Renal cortical epithelial cell (primary cell): ENCODE results near the gene TTLL13. TPM values are rescaled to one million over a fixed set of nuclear protein-coding genes. Genes with fewer than 3 reads are reported as not detected.
A peak's percentile ranks its signal among the peaks of the same experiment; 100 is the strongest.
"Not testable (repeated sequence)": the region's sequence is repeated elsewhere in the genome, so short reads cannot be mapped to it uniquely, and the experiment has no call there.

Experiments used
- DNase-seq: peaks from one replicate; pipeline ENCODE4 v3.0.0-alpha.2; 2011; ENCODE audit warnings: low read depth
- total RNA-seq: library from RNA; depleted of rRNA; stranded (reverse); fragments of >200 nt; gene quantifications from 2 replicates; pipeline ENCODE4 v1.2.3, GENCODE V29; 2014

Gene TTLL13
- total RNA-seq, 1 donor from 2014 or later, result 0.10 TPM

DNA sequence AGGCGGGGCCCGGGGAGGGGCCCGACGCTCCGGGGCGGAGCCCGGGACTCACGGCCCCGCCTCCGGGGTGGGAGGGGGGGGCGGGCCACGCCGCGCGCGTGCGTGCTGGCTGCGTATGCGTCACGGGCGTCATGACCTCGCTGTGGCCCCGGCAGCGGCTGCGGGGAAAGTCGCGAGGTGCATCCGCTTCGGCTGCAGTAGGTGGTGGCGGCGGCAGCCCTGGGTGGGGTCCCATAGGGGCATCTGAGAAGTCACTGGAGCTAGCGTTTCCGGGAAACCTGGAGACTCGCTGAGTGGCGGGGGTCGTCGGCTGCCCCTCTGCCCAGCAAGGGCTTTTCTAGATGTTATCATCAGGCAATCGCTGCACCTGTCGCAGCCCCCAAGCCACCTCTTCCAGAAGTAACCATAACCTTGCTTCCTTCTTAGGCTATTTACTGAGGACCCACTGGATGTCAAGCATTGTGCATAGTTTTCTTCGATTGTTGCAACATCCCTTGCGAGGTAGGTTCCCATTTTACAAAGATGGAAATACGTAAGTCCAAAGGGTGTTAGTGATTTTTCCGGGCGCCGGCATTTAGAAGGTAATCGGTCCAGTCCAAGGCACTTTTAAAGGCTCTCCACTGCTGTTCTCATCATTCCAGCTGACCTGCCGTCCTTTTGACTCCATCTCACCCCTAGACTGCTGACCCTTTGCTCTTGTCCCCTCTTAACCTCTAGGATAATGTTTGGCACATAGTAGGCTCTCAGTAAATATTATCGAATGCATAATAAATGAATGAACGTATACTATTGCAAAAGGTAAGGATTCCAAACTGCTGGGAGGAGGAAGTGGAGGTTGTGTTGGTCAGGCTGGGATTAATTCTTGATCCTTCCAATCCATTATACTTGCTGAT is 15.0 kb upstream of the TTLL13 start, which contains the start of gene GDPGP1:
GDPGP1 (plus strand) TSS at position 114 of the 893 bp plus-strand sequence. CDS start 6,700 bp downstream, outside the sequence.
- peak; percentile 28 for DNase-seq

DNA sequence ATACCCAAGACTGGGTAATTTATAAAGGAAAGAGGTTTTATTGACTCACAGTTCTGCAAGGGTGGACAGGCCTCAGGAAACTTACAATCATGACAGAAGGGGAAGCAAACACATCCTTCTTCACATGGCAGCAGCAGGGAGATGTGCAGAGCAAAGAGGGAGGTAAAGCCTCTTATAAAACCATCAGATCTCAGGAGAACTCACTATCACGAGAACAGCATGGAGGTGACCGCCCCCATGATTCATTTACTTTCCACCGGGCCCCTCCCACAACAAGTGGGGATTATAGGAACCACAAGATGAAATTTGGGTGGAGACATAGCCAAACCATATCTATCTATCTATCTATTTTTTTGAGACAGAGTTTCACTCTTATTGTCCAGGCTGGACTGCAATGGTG is 10.0 kb upstream of the TTLL13 start:
- DNase-seq, result no peak

DNA sequence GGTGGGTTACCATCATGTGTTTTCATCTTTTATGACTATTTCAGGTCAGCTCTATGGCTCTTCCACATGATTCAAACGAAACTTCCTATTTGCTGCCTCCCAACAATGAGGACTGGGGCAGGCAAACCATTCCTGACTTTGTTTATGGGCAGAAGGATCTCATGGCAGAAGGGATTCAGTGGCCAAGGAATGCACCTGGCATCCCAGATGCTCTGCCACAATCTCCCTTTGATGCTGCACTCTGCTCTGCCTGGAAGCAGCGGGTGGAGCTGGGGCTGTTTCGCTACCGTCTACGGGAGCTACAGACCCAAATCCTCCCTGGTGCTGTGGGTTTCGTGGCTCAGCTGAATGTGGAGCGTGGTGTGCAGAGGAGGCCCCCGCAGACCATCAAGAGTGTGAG is 8.5 kb upstream of the TTLL13 start:
- no peak for DNase-seq

DNA sequence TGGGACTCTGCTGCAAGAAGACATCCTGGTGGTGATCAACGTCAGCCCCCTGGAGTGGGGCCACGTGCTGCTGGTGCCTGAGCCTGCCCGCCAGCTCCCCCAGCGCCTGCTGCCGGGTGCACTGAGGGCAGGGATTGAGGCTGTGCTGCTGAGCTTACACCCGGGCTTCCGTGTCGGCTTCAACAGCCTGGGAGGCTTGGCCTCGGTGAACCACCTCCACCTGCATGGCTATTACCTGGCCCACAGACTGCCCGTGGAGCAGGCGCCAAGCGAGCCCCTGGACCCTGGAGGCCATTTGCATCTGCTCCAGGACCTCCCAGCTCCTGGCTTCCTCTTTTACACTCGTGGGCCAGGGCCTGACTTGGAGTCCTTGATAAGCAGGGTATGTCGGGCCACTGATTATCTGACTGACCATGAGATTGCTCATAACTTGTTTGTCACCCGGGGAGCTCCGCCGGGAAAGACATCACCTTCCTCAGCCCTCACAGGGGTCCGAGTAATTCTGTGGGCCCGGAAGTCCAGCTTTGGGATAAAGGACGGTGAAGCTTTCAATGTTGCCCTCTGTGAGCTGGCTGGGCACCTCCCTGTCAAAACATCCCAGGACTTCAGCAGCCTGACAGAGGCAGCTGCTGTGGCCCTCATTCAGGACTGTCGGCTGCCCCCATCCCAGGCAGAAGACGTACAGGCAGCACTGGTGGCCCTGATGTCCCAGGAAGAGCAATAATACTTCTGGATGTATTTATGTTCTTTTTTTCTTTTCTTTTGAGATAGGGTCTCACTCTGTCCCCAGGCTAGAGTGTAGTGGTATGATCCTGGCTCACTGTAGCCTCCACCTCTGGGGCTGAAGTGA is 7.8 kb upstream of the TTLL13 start:
- no peak for DNase-seq

DNA sequence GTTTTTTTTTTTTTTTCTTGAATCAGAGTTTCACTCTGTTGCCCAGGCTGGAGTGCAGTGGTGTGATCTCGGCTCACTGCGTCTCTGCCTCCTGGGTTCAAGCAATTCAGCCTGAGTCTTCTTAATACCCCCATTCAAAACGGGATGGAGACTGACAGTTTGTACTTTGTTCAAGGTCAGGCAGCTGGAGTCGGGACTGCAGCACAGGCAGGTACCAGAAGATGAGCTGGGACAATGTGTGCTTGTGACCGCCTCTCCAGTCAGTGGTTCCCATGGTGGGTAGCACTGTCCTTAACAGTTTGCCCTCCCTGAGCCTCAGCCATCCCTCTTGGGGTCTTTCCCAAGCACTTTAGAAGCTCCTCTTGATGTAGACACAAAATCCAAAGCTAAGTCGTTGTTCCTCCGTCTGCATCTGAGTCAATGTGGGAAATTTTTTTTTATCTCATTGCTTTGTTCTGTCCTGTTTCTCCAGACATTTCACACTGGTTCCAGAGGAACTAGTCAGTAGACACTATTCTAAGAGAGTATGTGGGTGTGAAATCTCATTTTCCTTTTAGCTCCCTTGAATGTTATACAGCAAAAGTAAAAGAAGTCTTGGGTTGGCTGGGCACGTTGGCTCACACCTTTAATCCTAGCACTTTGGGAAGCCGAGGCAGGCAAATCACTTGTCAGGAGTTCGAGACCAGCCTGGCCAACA is 5.3 kb upstream of the TTLL13 start:
- DNase-seq, result no peak

DNA sequence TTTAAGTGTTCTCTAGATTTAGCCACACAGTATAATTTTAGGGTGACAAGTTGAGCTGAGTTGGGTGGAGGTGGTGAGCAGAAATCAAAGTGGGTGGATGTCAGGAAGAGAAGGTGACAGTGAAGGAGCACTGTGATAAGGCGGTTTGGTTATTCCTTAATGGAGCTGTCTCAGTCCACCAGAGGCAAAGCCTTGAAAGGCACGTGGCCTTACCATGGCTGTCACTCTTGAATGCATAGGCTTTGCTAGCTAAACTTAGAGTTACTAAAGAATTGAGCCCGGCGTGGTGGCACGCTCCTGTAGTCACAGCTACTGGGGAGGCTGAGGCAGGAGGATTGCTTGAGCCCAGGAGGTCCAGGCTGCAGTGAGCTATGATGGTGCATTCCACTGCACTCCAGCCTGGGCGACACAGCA is 560 bp upstream of the TTLL13 start:
- no peak for DNase-seq

DNA sequence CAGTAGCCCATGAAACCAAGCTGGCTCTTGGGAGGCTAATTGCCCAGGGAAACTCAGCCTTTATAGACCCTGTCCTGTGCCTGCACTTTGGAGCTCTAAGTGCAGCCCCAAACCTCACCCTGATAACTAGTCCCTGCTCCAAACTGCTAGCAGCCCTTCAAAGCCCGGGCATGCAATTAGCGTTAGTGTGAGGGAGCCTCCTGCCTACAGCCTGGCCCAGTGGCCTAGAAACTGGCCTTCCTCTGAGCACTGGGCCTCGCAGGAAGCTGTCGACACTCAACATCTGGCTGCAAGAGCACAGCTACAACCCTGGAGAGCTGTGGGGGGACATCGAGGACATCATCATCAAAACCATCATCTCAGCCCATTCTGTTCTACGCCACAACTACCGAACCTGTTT is 8.4 kb downstream of the TTLL13 start:
- no peak for DNase-seq

DNA sequence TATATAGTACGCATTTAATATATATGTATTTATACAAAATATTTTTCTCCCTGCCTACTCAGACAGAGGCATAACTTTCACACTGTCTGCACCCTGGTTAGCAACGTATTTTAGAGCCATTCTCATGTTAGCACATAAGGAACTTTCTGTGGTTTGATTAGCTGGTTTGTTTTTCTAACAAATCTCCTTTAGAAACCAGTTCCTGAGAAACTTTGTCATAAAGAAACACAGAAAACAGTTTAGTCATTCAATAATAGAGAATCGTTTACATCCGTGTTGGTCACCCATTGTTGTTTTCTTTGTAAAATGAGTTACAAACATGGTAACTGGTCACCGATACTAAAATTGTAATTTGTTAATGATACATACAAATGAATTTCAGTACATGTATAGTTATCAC is 10.2 kb downstream of the TTLL13 start:
- no peak for DNase-seq

DNA sequence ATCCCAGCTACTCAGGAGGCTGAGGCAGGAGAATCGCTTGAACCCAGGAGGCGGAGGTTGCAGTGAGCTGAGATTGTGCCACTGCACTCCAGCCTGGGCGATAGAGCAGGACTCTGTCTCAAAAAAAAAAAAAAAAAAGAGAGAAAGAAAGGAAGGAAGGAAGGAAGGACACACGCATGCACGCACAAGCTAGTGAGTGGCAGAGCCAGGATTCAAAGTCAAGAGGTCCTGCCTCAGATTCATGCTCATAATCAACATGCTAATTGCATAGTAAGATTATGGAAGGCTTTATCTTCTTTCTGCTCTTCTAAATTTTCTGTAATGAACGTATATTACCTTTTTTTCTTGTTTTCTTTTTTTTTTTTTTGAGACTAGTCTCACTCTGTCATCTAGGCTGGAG is 11.4 kb downstream of the TTLL13 start:
- not testable (repeated sequence) for DNase-seq

DNA sequence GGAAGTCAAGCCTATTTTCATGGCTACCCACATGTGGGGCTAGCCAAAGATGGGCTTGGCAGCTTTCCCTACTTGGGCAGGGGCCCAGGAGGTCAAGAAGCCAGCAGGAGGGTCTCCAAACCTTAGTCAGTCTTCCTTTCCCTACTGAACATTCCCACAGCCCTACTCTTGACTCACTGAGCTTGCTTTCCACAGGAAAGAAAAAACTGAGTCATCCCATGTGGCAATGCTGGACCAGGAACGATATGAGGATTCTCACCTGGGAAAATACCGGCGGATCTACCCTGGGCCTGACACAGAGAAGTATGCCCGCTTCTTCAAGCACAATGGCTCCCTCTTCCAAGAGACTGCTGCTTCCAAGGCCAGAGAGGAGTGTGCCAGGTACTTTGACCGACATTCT is 12.5 kb downstream of the TTLL13 start:
- peak; percentile 72 for DNase-seq

DNA sequence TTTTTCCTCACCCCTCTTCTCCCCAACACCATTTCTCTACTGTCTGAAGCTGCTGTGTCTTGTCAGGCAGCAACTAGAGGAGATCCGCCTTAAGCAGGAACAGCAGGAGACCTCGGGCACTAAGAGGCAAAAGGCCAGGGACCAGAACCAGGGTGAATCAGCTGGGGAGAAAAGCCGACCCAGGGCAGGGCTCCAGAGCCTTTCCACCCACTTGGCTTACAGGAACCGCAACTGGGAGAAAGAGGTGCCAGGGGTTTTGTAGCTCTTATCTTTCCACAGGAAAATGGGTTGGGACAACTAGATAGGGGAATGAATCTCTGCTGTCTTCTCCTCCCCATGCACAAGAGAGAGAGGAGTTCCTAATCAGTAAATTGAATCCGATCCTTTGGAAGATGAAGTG is 13.1 kb downstream of the TTLL13 start:
- no peak for DNase-seq

DNA sequence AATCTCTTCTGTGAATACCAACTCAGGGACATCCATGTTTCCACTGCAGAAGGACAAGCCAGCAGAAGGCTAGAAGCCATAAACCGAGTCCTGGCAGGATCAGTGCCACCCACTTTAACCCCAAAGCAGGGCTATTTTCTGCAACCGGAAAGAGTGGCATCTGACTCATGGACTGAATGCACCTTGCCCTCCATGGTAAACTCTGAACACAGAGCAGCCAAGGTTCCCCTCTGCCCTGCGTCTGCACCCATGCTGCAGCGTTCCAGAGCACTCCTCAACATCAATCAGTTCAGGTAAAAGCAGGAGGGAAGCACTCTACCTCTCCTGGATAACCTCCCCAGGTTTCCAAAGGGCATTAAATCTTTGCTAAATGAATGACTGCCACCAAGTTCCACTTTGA is 15.3 kb downstream of the TTLL13 start:
- DNase-seq, result peak; percentile 50

DNA sequence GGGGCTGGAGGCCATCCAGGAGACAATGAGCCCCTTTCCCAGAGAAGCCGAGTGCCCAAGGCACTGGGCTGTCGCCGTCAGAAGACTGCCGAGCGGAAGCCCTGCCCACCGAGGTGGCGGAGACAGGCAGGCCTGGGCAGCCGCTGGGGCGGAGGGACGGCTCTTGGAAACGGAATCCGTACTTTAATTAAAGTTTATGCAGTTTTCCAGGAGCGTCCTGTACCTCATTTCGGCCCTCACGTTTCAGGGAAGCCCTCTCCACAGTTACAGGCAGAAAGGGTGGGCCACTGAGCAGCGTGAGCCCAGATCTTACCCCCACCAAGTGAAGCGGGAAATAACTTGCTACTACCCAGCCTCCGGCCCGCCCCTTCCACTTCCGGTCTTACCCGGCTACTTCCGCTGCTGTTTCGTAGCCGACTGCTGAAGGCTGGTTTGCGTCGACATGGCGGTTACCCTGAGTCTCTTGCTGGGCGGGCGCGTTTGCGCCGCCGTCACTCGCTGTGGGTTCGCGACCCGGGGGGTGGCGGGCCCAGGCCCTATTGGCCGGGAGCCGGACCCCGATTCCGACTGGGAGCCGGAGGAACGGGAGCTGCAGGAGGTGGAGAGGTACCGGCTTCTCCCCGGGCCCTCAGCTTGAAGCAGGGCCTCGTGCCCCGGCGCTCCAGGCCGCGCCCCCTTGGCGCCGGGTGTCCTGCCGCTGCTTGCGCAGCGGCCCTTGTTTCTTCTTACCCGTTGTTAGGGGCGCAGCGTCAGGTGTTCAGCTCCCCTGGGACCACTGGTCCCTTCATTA is 16.1 kb downstream of the TTLL13 start, which contains the start of gene NGRN:
NGRN (plus strand) TSS at position 402 of the 790 bp plus-strand sequence; CDS start at position 443, 41 bp downstream.
- DNase-seq, result peak; percentile 82

DNA sequence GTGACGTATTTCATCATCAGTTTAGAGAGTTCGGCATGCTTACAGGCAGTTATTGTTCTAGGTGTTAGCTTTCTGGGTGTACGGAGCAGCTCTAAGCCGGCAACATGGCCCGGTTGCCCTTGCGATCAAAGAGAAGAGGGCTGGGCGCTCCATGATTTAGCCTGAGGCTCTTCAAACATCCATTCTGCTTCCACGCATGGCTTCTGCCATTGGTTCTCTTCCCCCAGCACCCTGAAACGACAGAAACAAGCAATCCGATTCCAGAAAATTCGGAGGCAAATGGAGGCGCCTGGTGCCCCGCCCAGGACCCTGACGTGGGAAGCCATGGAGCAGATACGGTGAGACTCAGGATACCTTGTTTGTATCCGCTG is 16.7 kb downstream of the TTLL13 start:
- peak; percentile 16 for DNase-seq

DNA sequence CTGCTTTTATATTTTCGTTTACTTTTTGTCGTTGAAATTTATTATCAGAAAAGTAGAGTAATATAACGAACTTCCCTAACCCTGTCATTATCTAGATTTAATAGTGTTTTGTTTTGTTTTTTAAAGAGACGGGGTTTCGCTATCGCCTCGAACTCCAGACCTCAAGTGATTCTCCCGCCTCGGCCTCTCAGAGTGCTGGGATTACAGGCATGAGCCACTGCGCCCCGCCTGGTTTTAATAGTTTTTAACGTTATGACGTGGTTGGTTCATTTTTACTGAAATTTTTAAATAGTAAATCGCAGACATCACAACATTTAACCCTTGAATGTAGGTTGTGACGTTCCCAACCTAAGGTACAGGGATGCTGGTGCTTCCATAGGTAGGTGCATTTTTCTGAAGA is 17.1 kb downstream of the TTLL13 start:
- DNase-seq, result no peak

DNA sequence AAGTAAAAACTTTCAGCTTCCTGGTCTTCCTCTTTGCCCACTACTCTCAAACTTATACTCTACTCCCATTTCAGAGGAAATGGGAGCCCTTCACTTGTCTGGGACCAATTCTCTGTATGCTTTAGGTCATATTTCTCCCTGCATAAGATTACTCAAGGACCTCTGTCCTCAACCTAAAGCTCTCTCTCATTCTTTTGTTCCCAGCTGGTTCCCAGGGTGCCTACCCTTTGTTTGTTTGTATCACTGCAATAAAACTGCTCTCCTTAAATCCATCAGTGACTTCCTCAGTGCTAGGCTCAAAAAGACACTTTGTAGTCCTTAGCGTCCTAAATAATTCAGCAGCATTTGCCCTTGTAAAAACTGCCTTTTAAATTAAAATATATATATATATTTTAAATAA is 19.1 kb downstream of the TTLL13 start:
- DNase-seq, result no peak

DNA sequence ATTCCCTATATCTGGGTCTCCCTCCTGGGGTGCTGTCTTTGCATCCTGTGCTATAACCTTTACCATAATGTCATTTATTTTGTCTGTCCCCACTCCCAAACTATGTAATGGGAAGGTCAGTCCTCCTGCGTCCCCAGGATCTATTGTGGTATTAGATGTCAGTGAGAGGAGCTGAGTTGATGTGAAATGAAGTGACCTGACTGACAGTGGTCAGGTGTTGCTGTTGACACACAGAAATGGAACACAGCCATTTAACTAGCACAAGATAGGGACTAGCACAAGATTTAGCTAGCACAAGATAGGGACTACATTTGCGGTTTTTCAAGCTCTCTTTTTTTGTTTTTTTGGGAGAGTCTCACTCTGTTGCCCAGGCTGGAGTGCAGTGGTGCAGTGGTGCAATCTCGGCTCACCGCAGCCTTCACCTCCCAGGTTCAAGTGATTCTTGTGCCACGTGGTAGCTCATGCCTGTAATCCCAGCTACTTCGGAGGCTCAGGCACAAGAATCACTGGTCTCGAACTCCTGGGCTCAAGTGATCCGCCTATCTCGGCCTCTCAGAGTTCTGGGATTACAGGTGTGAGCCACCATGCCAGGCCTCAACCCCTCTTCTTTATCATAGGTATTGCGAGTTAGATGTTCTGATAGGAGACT is 21.3 kb downstream of the TTLL13 start:
- no peak for DNase-seq

DNA sequence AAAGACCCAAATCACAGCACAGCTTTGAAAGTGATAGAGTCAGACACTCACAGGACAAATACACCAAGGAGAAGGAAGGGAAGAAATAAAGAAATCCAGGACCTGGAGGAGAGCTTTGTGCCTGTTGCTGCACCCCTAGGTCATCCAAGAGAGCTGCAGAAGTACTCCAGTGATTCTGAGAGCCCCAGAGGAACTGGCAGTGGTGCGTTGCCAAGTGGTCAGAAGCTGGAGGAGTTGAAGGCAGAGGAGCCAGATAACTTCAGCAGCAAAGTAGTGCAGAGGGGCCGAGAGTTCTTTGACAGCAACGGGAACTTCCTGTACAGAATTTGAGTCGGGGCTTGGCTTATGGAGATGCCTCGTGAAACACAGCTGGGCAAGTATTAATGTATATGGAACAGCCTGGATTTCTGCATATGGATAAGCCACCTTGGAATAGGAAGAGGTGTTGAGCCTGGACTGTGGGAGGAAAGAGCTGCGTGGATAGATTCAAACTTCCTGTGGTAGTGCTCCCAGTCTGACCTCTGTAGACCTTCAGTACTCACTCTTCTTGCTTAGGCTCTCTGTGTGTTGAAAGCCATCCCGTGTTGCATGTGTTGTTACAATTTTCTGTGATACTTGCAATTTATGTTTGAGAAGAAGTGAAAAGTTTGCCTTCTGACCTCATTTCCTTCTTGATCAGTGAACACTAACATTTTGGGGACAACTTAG is 22.3 kb downstream of the TTLL13 start:
- no peak for DNase-seq

DNA sequence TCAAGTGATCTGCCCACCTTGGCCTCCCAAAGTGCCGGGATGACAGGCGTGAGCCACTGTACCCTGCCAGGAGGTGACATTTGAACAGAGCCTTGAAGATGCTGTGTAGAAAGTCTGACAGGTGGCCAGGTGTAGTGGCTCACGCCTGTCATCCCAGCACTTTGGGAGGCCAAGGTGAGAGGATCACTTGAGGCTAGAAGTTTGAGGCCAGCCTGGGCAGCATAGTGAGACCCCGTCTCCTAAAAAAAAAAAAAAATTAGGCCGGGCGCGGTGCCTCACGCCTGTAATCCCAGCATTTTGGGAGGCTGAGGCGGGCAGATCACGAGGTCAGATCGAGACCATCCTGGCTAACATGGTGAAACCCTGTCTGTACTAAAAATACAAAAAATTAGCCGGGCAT is 29.1 kb downstream of the TTLL13 start:
- not testable (repeated sequence) for DNase-seq

DNA sequence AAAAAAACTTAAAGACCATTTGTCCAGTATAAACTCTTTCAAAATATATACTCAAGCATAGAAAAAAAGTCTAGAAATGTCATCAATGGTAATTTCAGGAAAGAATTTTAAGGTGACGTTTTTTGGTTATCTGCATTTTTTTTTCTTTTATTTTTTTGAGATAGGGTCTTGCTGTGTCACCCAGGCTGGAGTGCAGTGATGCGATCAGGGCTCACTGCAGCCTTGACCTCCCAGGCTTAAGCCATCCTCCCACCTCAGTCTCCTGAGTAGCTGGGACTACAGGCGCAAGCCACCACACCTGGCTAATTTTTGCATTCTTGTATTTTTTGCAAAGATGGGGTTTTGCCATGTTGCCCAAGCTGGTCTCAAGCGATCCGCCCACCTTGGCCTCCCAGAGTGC is 31.4 kb downstream of the TTLL13 start:
- not testable (repeated sequence) for DNase-seq
